GM19328 (cell line): ENCODE data around the gene SCTR.
"Not testable (repeated sequence)": the region's sequence is repeated elsewhere in the genome, so short reads cannot be mapped to it uniquely, and the experiment has no call there.

ENCODE experiments used
- ATAC-seq: cut with Tn5 transposase; IDR thresholded peaks from one replicate; pipeline ENCODE4 v1.9.1; 2021; ENCODE audit warnings: mild to moderate bottlenecking, moderate library complexity; ENCODE audit not compliant: unreplicated experiment

The SCTR gene

DNA sequence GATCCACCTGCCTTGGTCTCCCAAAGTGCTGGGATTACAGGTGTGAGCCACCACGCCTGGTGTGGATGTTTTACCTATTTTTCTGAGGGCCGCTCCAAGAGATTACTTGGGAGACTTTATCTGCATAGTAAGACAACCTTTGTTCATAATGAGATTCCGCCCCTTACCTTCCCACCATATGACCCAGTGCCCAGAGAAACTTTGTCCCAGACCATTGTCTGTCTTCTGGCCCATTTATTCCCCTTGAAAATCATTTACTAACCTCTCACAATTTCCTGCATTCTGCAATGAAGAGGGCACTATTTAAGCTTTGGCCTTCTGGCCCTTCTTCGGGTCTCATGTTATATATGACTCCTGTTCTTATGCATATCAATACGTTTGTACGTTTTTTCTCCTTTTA, 106.4 kb downstream of the SCTR start:
- no peak for ATAC-seq

DNA sequence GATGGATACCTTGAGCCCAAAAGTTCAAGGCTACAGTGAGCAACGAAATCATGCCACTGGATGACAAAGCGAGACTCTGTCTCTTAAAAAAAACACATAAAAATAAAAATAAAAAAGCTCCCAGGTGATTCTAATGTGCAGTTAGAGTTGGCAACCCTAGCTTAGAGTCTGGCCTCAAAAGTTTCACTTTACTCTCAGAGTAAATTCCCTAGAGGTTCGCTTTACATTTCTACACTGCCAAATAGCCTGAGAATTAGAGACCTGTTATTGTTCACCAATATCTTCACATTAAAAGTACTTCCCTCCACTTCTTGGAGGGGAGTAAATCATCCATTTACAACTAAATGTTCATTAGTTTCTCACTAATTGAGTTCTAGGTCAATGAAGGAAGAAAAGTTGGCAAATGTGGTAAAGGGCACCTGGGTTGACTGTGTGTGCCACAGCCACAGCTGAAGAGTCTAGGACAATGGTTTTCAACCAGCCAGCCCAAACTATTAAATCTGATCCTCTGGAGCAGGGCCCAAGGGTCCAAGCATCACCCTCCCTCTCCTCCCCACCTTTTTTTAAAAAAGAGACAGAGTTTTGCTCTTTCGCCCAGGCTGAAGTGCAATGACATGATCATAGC, 107.9 kb downstream of the SCTR start:
- no peak for ATAC-seq

DNA sequence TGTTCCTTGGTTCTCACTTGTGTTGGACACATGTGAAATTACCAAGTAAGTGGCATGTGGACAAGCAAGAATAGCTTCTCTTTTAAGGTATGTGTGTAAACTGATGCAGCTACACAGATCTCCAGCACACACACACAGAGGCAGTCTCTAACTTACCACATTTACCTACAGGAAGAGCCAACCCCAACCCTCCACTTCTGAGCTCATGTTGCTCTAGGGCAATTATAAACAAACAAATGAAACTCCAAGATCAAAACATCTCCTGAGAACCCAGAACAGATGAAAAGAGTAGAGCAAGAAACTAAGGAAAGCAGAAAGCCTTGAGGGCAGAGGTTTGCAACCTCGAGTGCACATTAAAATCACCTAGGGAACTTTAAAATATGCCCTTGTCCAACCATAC, 108.7 kb downstream of the SCTR start:
- ATAC-seq = no peak

DNA sequence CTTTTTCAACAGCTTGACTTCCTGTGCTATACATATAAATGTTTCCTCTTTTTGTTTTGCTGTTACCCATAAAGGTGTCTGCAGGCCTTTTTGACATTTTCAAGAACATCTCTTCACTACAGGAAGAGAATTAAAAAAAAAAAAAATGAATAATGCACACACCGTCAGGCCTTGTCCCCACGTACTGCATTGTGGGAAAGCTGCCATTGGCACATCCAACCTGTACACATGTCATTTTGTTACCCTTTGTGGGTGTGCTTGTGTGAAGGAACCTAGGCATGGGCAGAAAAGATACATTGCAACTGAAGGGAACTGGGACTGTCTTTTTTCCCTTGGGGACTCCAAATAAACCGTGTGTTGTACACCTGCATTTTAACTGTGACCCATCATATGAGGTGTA, 109.4 kb downstream of the SCTR start:
- ATAC-seq = no peak

DNA sequence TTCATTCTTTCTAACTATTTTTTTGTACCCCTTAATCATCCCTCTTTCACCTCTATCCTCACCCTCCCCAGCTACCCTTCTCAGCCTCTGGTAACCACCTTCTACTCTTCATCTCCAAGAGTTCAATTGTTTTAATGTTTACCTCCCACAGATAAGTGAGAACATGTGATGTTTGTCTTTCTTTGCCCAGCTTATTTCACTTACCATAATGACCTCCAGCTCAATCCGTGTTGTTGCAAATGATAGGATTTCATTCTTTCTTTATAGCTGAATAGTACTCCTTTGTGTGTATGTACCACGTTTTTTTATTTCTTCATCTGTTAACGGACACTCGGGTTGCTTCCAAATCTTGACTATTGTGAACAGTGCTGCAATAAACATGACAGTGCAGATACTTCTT, 114.8 kb downstream of the SCTR start:
- ATAC-seq = no peak

DNA sequence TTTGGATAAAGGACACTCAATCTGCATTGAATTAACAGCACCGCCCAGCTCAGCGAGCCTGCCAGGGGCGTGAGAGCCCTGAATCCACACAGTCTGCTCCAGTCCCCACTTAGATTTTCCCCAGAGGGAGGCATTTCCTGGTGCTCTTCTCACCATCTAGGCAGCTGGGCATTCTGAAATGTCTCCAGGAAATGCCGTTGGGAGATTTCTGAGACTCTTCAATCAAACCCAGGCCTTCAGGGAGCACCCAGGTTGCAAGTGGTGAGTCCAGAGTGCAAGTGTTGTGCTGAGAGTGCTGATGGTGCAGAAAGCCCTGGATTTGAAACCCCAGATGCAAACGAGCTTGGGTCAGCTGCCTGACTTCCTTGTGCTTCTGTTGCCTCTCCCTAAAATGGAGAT, 116.1 kb downstream of the SCTR start:
- ATAC-seq = no peak

DNA sequence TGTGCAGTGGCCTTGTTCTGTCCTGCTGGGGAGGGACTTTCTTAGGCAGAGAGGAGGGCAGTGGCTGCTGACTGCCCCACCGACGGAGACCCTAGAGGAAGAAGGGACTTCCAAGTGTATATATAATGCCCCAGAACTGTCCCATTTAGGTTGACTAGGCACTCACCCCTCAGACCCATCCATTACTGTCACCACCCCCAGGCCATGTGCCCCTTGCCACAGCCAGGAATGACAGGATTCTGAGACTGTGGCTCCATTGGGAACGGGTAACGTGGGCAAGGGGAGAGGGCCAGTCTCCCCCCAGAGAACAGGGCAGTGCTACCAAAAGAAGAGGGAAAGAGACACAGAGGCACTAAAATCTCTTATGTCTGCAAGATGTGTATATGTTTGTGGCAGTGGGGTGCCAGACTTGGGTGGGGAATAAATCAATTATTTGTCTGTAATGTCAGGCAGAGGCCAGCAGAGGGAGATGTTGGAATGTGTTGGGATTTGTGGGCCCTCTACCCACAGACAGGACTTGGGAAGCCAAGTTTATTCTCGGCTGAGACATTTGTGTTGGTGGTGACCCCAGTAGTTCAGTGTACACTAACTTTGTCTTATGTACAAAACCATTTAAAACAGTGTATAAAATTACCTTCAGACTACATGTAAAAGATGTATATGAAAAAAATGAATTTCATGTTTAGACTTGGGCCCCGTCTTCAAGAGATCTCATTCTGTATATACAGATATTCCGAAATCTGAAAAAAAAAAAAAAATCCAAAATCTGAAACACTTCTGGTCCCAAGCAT, 116.7 kb downstream of the SCTR start:
- no peak for ATAC-seq

DNA sequence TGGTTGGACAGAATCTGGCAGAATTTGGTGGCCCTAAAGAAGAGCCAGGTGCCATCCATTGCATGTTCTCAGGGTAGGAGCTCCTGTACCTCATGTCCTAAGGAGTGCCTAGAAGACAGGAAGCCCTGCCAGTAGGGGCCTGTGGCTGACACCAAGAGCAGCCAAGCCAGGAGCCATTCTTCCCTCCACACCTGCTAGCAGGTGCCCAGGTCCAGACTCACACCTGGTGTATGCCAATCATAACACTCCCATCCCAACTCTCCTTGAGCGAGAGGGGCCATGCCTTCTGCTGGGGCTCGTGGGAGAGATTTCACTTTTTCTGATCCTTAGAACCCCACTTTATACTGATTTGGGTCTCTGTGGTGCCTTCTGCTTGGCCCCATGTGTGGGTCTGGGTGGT, 119.1 kb downstream of the SCTR start:
- no peak for ATAC-seq

DNA sequence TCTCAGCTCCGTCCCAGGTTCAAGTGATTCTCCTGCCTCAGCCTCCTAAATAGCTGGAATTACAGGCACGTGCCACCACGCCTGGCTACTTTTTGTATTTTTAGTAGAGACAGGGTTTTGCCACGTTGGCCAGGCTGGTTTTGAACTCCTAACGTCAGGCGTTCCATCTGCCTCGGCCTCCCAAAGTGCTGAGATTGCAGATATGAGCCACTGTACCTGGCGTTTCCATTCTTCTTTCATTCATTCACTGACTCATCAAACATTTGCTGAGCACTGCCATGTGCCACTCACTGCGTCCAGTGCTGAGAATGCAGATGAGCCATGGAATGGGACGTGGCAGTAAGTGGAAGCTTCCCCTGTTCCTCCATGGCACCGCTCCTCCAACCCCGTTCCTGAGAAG, 120.7 kb downstream of the SCTR start:
- ATAC-seq = not testable (repeated sequence)

DNA sequence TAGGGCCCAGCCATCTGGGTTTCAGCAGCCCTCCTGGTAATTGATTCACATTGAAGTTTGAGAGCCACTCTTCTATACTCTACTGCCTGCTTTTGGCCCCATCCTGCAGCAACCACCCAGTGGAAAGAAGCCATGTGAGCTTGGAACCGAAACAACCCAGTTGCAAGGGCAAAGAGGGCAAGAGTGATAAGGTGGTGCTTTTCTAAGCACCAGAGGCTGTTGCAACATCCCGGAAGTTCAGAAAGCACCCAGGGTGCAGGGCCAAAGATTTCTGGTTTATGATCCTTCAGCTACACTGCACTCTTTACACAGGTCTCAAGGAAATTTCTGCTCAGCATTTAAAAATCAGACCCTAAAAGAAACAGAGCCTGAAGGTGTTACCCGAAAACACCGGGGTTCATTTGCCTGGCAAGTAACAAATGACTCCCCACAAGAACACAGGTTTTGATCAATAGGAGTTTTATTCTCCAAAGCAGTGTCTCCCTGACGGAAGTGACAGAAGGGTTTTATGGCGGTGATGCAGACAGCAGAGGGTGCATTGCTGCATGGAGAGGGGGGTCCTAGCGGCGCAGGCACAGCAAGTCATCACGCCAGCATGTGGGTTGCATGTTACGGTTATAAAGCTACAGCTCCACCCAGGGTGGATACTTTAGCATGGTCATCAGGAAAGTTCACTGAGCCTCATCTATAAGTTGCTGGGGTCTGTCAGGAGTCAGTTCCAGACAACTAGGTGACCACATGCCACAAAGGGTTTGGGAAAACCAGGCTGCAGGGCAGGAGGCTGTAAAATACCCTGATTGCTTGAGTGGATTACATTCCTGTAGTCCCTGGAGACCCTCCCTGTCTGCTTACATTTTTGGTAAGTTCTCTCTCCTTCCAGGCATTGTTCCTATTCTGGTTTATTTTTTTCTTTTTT, 121.4 kb downstream of the SCTR start:
- ATAC-seq = no peak

DNA sequence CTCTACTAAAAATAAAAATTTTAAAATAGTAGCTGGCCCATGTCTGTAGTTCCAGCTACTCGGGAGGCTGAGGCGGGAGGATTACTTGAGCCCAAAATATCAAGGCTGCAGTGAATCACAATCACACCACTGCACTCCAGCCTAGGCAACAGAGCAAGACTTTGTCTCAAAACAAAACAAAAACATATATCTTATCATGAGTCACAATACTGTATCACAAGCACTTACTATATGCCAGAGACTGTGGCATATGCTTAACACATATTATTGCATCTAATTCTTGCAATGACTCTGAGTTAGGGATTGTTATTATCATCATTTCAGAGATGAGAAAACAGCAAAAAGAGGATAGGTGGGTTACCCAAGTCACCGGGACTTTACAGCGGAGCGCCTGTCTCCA, 122.2 kb downstream of the SCTR start:
- ATAC-seq = no peak

DNA sequence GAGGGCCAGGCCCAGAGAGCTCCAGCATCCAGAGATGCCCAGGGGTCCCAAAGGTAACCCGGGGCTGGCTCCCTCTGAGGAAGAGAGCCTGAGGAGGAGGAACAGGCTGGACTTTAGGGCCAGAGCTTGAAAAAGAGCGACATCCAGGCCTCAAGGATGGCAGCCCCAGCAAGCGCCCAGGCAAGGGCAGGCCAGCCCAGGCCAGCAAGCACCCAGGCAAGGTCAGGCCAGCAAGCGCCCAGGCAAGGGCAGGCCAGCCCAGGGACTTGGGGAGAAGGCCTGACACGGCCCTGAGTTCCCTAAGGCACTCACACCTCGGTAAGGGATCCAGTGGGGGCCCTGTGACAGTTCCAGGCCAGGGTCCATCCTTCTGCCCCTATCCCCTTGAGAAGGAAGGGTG, 127.1 kb downstream of the SCTR start:
- ATAC-seq = no peak

DNA sequence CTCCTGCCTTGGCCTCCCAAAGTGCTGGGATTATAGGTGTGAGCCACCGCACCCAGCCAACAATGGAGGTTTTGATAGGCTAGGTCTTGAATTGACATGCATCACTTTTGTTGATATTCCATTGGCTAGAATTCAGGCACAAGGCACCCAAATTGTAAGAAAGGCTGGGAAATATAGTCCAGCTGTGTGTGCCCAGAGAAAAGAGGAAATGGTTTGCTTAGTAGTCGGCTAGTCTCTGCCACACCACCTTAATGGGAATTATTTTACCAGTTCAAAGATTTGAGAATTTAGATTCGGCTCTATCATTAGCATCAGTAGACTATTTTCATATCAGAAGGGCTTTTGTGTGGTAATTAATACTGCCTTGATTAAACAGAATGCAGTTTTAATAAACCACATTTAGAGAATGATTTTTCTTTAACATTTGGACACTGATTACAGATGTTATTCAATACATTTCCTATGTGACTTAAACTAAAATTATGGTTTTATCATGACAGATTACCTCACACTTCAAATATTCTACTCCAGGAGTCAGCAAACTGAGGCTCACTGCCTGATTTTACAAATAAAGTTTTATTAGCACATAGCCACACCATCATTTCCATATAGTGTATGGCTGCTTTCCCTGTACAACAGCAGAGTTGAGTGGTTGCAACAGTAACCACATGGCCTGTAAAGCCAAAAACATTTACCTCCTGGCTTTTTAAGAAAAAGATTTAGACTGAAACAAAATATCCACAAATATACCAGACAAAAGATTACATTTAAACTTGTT, 130.1 kb downstream of the SCTR start:
- ATAC-seq = no peak
